PC-9 (cell line): ENCODE measurements around the gene CACNA1H.

Experiments used
- CTCF ChIP-seq: fragments of 200-600 bp; sonication (generic); conservative IDR thresholded peaks from 2 replicates; pipeline ENCODE4 v1.6.1; 2017; ENCODE audit warnings: mixed run types, antibody characterized with exemption, mild to moderate bottlenecking, moderate library complexity
- EZH2 ChIP-seq: fragments of 200-600 bp; sonication (generic); IDR thresholded peaks from 2 replicates; pipeline ENCODE4 v1.8.0; 2017; ENCODE audit warnings: antibody characterized with exemption, low read depth

- TF ChIP-seq EZH2 (no peak), CTCF (no peak)
Measured at GRCh38 chr16:1259760-1260068, 106.8 kb downstream of the CACNA1H start.
